K562 (cell line): ENCODE measurements around the gene PIGB. TPM values are rescaled to one million over a fixed set of nuclear protein-coding genes. Genes with fewer than 3 reads are reported as not detected.

ENCODE experiments used
- CEBPB ChIP-seq: fragments of 450-650 bp; IDR thresholded peaks from 2 replicates; pipeline ENCODE4 v1.6.1; 2016; ENCODE audit warnings: missing genetic modification characterization, missing compliant biosample characterization
- E2F1 ChIP-seq: sonication (generic); formaldehyde crosslinking; IDR thresholded peaks from 2 replicates; pipeline ENCODE4 v1.8.1; 2023; ENCODE audit warnings: mild to moderate bottlenecking, missing genetic modification reagents, moderate library complexity
- HDAC2 ChIP-seq: fragments of 450-650 bp; IDR thresholded peaks from 2 replicates; pipeline ENCODE4 v1.6.1; 2016; ENCODE audit warnings: mild to moderate bottlenecking
- LEF1 ChIP-seq: fragments of 450-650 bp; IDR thresholded peaks from 2 replicates; pipeline ENCODE4 v1.6.1; 2016; ENCODE audit warnings: mild to moderate bottlenecking
- PYGO2 ChIP-seq: fragments of 450-650 bp; IDR thresholded peaks from 2 replicates; pipeline ENCODE4 v1.6.1; 2016; ENCODE audit warnings: mild to moderate bottlenecking, missing genetic modification characterization, moderate library complexity, missing compliant biosample characterization
- RNF2 ChIP-seq: sonication (generic); IDR thresholded peaks from 2 replicates; pipeline ENCODE4 v1.6.1; 2016
- TEAD4 ChIP-seq, 2 experiments: sonication (generic) in 1 of 2; formaldehyde crosslinking in 1 of 2; IDR thresholded peaks; 2 replicates each; pipeline versions ENCODE4 v1.6.1 to v1.8.0; 2012 to 2022; ENCODE audit warnings: borderline replicate concordance in 1 of 2, inconsistent platforms in 1 of 2, low read length in 1 of 2, mild to moderate bottlenecking in 1 of 2, missing genetic modification reagents in 1 of 2
- ZBTB11 ChIP-seq, 3 experiments: fragments of 200-800 bp in 1 of 3; fragments of 250-450 bp in 1 of 3; fragments of 450-650 bp in 1 of 3; sonication (Bioruptor Pico) in 1 of 3; sonication (Bioruptor generic) in 1 of 3; formaldehyde crosslinking in 1 of 3; IDR thresholded peaks; 2 replicates each; pipeline versions ENCODE4 v1.6.1 to v1.8.0; 2016 to 2022; ENCODE audit warnings: mild to moderate bottlenecking in 2 of 3, missing genetic modification characterization in 2 of 3, missing compliant biosample characterization in 1 of 3, moderate library complexity in 1 of 3
- polyA plus RNA-seq, 8 experiments: library from polyadenylated mRNA; depleted of rRNA in 4 of 8; stranded (reverse) in 5 of 8; unstranded in 3 of 8; fragments of >200 nt; fragmentation: Nextera tagmentation in 2 of 8; fragmentation: Illumina TruSeq in 1 of 8; extraction: Ambion mirVana in 2 of 8; extraction: Trizol in 1 of 8; gene quantifications; 2 replicates each; pipeline versions ENCODE4 v1.2.1 to v1.2.3, GENCODE V29; 2011 to 2014; ENCODE audit warnings: inconsistent platforms in 1 of 8, missing spikeins in 1 of 8
- total RNA-seq, 7 experiments: library from RNA; depleted of rRNA in 6 of 7; stranded (reverse); fragments of >200 nt in 6 of 7; fragmentation: Illumina TruSeq in 2 of 7; extraction: Trizol in 2 of 7; gene quantifications; 2 replicates each; pipeline versions ENCODE4 v1.2.1 to v1.2.3, GENCODE V29; 2011 to 2021; ENCODE audit warnings: low replicate concordance in 1 of 7
- TF ChIP-seq, protein P1 (sequence below), 2 experiments: fragments of 450-650 bp; IDR thresholded peaks; 2 replicates each; pipeline ENCODE4 v1.6.1; 2016; ENCODE audit warnings: mild to moderate bottlenecking in 2 of 2, borderline replicate concordance in 1 of 2, low read depth in 1 of 2, moderate library complexity in 1 of 2
- TF ChIP-seq, protein P2 (sequence below): sonication (generic); formaldehyde crosslinking; IDR thresholded peaks from 2 replicates; pipeline ENCODE4 v1.8.0; 2022; ENCODE audit warnings: mild to moderate bottlenecking, missing genetic modification reagents, borderline replicate concordance

PIGB gene
- total and polyA plus RNA-seq, 9 of the 15 experiments (the other 6 are each of a cell fraction or from before 2014, with no cell fraction given) = 9.9 to 32.3 (median 18.2) TPM

- TF ChIP-seq, protein P1, sequence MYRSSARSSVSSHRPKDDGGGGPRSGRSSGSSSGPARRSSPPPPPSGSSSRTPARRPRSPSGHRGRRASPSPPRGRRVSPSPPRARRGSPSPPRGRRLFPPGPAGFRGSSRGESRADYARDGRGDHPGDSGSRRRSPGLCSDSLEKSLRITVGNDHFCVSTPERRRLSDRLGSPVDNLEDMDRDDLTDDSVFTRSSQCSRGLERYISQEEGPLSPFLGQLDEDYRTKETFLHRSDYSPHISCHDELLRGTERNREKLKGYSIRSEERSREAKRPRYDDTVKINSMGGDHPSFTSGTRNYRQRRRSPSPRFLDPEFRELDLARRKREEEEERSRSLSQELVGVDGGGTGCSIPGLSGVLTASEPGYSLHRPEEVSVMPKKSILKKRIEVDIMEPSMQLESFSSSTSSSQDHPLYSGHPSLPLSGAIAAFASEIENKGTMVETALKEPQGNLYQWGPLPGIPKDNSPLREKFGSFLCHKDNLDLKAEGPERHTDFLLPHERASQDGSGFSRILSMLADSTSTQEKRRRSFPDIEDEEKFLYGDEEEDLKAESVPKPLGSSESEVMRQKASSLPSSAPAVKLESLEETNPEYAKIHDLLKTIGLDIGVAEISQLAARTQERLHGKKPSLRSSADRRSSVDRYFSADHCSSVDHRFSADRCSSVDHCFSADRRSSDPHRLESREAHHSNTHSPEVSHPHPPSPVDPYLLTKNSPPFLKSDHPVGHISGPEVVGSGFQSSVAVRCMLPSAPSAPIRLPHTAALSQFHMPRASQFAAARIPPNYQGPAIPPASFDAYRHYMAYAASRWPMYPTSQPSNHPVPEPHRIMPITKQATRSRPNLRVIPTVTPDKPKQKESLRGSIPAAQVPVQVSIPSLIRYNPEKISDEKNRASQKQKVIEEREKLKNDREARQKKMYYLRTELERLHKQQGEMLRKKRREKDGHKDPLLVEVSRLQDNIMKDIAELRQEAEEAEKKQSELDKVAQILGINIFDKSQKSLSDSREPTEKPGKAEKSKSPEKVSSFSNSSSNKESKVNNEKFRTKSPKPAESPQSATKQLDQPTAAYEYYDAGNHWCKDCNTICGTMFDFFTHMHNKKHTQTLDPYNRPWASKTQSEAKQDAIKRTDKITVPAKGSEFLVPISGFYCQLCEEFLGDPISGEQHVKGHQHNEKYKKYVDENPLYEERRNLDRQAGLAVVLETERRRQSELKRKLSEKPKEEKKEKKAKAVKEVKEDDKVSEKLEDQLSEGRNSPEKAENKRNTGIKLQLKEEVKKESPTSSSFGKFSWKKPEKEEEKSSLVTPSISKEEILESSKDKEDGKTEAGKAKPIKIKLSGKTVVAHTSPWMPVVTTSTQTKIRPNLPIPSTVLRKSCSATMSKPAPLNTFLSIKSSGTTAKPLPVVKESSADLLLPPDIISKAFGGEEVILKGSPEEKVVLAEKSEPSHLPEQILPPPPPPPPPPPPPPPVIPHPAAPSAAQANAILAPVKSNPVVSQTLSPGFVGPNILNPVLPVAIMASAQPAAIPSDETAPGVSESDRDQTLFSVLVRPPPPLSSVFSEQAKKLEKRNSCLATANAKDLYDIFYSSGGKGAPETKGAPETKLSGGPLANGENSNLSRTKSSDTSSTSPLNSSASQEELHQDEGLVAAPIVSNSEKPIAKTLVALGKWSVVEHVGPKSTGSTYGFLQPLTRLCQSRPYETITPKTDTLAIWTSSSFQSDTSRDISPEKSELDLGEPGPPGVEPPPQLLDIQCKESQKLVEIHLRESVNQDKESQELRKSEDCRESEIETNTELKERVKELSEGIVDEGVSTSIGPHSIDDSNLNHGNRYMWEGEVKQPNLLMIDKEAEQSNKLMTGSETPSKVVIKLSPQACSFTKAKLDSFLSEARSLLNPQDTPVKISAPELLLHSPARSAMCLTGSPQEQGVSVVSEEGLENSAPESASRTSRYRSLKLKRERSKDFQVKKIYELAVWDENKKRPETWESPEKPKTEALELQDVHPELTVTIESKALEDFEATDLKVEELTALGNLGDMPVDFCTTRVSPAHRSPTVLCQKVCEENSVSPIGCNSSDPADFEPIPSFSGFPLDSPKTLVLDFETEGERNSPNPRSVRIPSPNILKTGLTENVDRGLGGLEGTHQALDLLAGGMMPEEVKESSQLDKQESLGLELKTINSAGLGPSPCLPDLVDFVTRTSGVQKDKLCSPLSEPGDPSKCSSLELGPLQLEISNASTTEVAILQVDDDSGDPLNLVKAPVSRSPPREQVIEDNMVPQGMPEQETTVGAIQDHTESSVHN (IDR thresholded peaks at IDR 0.05; ENCODE audit: borderline replicate concordance in 1 of 2, low read depth in 1 of 2) = peak in 1 of 2 experiments; percentile 67; a peak in 2 of 4 replicates
- TF ChIP-seq E2F1 (CRISPR knock-in tag) (no peak), LEF1 (peak; percentile 96), ZBTB11 (CRISPR knock-in tag; IDR thresholded peaks at IDR 0.05) (0 out of 6 replicates have a peak, but pooled peaks of 1 of the 3 experiments have one; percentile 19), CEBPB (peak; percentile 36; the same call in 1 of the 2 replicates), PYGO2 (no peak), TEAD4 (IDR thresholded peaks at IDR 0.05; ENCODE audit: low read length) (peak; percentile 90), TEAD4 (CRISPR knock-in tag; IDR thresholded peaks at IDR 0.05; ENCODE audit: borderline replicate concordance) (no peak), RNF2 (peak; percentile 62; the same call in 1 of the 2 replicates), HDAC2 (no peak; the same call in 1 of the 2 replicates)
- TF ChIP-seq, protein P2, sequence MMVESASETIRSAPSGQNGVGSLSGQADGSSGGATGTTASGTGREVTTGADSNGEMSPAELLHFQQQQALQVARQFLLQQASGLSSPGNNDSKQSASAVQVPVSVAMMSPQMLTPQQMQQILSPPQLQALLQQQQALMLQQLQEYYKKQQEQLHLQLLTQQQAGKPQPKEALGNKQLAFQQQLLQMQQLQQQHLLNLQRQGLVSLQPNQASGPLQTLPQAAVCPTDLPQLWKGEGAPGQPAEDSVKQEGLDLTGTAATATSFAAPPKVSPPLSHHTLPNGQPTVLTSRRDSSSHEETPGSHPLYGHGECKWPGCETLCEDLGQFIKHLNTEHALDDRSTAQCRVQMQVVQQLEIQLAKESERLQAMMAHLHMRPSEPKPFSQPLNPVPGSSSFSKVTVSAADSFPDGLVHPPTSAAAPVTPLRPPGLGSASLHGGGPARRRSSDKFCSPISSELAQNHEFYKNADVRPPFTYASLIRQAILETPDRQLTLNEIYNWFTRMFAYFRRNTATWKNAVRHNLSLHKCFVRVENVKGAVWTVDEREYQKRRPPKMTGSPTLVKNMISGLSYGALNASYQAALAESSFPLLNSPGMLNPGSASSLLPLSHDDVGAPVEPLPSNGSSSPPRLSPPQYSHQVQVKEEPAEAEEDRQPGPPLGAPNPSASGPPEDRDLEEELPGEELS (CRISPR knock-in tag) = no peak
Measured at GRCh38 chr15:55279746-55280351, 39.2 kb upstream of the PIGB start (continued).
